Measurements from ENCODE around the gene PDE11A.

DNA sequence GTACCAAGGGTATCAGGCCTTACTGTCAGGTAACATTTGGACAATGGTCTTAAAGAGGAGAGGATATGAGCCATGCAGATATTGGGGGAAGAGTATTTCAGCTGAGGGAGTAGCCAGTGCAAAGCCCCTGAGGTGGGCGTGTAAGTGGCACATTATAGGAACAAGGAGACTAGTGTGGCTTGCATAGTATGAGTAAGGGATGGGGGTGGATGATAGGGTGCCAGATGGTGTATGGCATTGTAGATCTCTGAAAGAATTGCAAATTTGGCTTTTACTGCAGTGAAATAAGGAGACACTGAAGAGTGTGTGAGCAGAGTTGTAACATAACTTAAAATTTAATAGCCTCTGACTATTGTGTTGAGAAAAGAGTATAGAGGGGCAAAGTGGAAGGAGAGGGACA is 244.0 kb downstream of the PDE11A start:
- TF ChIP-seq, protein P1, sequence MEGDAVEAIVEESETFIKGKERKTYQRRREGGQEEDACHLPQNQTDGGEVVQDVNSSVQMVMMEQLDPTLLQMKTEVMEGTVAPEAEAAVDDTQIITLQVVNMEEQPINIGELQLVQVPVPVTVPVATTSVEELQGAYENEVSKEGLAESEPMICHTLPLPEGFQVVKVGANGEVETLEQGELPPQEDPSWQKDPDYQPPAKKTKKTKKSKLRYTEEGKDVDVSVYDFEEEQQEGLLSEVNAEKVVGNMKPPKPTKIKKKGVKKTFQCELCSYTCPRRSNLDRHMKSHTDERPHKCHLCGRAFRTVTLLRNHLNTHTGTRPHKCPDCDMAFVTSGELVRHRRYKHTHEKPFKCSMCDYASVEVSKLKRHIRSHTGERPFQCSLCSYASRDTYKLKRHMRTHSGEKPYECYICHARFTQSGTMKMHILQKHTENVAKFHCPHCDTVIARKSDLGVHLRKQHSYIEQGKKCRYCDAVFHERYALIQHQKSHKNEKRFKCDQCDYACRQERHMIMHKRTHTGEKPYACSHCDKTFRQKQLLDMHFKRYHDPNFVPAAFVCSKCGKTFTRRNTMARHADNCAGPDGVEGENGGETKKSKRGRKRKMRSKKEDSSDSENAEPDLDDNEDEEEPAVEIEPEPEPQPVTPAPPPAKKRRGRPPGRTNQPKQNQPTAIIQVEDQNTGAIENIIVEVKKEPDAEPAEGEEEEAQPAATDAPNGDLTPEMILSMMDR (IDR thresholded peaks at IDR 0.05): no peak
- TF ChIP-seq, protein P2, sequence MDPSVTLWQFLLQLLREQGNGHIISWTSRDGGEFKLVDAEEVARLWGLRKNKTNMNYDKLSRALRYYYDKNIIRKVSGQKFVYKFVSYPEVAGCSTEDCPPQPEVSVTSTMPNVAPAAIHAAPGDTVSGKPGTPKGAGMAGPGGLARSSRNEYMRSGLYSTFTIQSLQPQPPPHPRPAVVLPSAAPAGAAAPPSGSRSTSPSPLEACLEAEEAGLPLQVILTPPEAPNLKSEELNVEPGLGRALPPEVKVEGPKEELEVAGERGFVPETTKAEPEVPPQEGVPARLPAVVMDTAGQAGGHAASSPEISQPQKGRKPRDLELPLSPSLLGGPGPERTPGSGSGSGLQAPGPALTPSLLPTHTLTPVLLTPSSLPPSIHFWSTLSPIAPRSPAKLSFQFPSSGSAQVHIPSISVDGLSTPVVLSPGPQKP (IDR thresholded peaks at IDR 0.05; ENCODE audit: low read depth, low read length): no peak
- TF ChIP-seq NPAS2 (CRISPR knock-in tag; IDR thresholded peaks at IDR 0.05; ENCODE audit: borderline replicate concordance): no peak
- TF ChIP-seq FOSB (CRISPR knock-in tag; IDR thresholded peaks at IDR 0.05): no peak
- TF ChIP-seq, protein P3, sequence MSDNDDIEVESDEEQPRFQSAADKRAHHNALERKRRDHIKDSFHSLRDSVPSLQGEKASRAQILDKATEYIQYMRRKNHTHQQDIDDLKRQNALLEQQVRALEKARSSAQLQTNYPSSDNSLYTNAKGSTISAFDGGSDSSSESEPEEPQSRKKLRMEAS (IDR thresholded peaks at IDR 0.05): no peak
- TF ChIP-seq EHF (CRISPR knock-in tag; IDR thresholded peaks at IDR 0.05): no peak
- TF ChIP-seq SMC3 (IDR thresholded peaks at IDR 0.05): no peak
- TF ChIP-seq, protein P4, sequence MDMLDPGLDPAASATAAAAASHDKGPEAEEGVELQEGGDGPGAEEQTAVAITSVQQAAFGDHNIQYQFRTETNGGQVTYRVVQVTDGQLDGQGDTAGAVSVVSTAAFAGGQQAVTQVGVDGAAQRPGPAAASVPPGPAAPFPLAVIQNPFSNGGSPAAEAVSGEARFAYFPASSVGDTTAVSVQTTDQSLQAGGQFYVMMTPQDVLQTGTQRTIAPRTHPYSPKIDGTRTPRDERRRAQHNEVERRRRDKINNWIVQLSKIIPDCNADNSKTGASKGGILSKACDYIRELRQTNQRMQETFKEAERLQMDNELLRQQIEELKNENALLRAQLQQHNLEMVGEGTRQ (IDR thresholded peaks at IDR 0.05): no peak
- TF ChIP-seq ESRRA (IDR thresholded peaks at IDR 0.05; ENCODE audit: borderline replicate concordance, low read length): no peak
- no peak for TF ChIP-seq POLR2AphosphoS2 (conservative IDR thresholded peaks at IDR 0.05; ENCODE audit: low read length)
- no peak for TF ChIP-seq EP300 (IDR thresholded peaks at IDR 0.05)
- no peak for TF ChIP-seq TP53 (CRISPR knock-in tag; IDR thresholded peaks at IDR 0.05)
- TF ChIP-seq JUNB (IDR thresholded peaks at IDR 0.05): no peak
- TF ChIP-seq MYC (IDR thresholded peaks at IDR 0.05; ENCODE audit: borderline replicate concordance, low read length): no peak

Measured in A549 (cell line).